ENCODE data around the gene TCTN1. TPM values are rescaled to one million over a fixed set of nuclear protein-coding genes. Genes with fewer than 3 reads are reported as not detected.

The TCTN1 gene
- total and polyA plus RNA-seq, 2 donors (not counting 3 experiments of a cell fraction or from before 2014, with no cell fraction given): 21.1 to 23.3 TPM

DNA sequence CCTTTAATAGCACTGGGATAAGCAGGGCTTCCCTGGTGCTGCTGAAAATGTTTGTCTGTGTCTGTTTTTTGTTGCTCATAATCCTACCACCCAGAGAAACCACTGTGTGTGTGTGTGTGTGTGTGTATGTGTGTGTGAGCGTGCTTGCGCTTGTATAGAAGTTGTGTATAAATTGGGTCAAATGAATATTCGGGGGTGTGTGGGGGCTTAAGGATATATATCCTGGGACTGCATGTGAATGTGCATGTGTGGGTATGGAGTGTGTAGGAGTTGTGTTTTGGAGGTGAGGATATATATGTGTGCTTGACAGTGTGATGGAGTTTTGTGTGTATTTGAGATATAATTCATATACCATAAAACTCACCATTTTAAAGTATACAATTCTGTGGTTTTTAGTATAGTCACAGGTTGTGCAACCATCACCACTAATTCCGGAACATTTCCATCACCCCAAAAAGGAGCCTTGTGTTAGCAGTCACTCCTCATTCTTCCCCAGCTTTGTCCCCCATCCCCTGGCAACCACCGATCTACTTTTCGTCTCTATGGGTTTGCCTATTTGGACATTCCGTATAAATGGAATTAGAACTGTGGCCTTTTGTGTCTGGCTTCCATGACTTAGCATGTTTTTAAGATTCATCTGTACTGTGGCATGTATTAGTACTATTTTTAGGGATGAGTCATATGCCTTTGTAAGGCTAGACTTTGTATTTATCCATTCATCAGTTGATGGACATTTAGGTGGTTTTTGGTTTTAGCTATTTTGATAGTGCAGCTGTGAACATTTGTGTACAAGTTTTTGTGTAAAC, 25.6 kb downstream of the TCTN1 start:
- no peaks in the 10 kb centered on the region for H4K20me1 ChIP-seq (replicated peaks; ENCODE audit: control insufficient read depth, extremely low read depth, insufficient read depth, low read length)
- H3K79me2 ChIP-seq (ENCODE audit: control insufficient read depth, insufficient read depth, low read length): no peaks in the 10 kb centered on the region
- dilution Hi-C loops (cut with MboI; ENCODE audit: extremely low pct_ligation_motif_present, low sequenced_read_pairs): no loop called here
- no peak overlapping the region for H2AFZ ChIP-seq (ENCODE audit: low read depth, low read length)
- no peaks in the 10 kb centered on the region for H3K36me3 ChIP-seq (ENCODE audit: control insufficient read depth in 2 of 2, extremely low read depth in 1 of 2, insufficient read depth in 2 of 2, low read length in 2 of 2)
- POLR2A ChIA-PET: no interaction called here
- no peak overlapping the region for H3K4me2 ChIP-seq (ENCODE audit: insufficient read depth, low read length)
- peak; percentile 12 for DNase-seq (ENCODE audit: low read depth, low spot score)
- BruUV-seq (replicated peaks): no TSS peak
- H3K4me3 ChIP-seq (replicated peaks in 1 of 3; ENCODE audit: insufficient read depth in 1 of 3, low read depth in 1 of 3, low read length in 3 of 3): no peak overlapping the region
- no peak overlapping the region for H3K27ac ChIP-seq (ENCODE audit: insufficient read depth, low read depth, low read length)
- H3K9me1 ChIP-seq (replicated peaks; ENCODE audit: control insufficient read depth, extremely low read depth, insufficient read depth, low read length): no peaks in the 10 kb centered on the region
- intact Hi-C loops (cut with micrococcal nuclease): no loop called here
- H3K9me3 ChIP-seq (replicated peaks; ENCODE audit: control insufficient read depth, insufficient read depth, low read length): no peaks in the 10 kb centered on the region
- no peak overlapping the region for H3K9ac ChIP-seq (replicated peaks; ENCODE audit: extremely low read depth, insufficient read depth, low read length)
- no peaks in the 10 kb centered on the region for H3K4me1 ChIP-seq (ENCODE audit: control insufficient read depth, extremely low read depth, insufficient read depth, low read length)
- H3K27me3 ChIP-seq (ENCODE audit: control insufficient read depth in 2 of 2, insufficient read depth in 2 of 2, low read length in 2 of 2): no peaks in the 10 kb centered on the region
- peak; percentile 53 for TF ChIP-seq FOS (IDR thresholded peaks at IDR 0.05; ENCODE audit: borderline replicate concordance, insufficient read depth, low read length)
- TF ChIP-seq GATA2 (IDR thresholded peaks at IDR 0.05; ENCODE audit: insufficient read depth, insufficient read length, low read depth, low read length): no peak
- TF ChIP-seq JUN (IDR thresholded peaks at IDR 0.05; ENCODE audit: borderline replicate concordance, insufficient read depth, insufficient read length, low read depth): peak; percentile 56
- peak; percentile 64 for FAIRE-seq
- CTCF ChIA-PET: no interaction called here

- Histone ChIP-seq H4K20me1 (replicated peaks; ENCODE audit: control insufficient read depth, extremely low read depth, insufficient read depth, low read length) (no peaks in the 10 kb centered on the region), H3K4me2 (ENCODE audit: insufficient read depth, low read length) (no peak overlapping the region), H3K27me3 (ENCODE audit: control insufficient read depth in 2 of 2, insufficient read depth in 2 of 2, low read length in 2 of 2) (no peaks in the 10 kb centered on the region), H3K4me3 (replicated peaks in 1 of 3; ENCODE audit: insufficient read depth in 1 of 3, low read depth in 1 of 3, low read length in 3 of 3) (no peak overlapping the region), H3K4me1 (ENCODE audit: control insufficient read depth, extremely low read depth, insufficient read depth, low read length) (no peaks in the 10 kb centered on the region), H3K9me1 (replicated peaks; ENCODE audit: control insufficient read depth, extremely low read depth, insufficient read depth, low read length) (no peaks in the 10 kb centered on the region), H3K9me3 (replicated peaks; ENCODE audit: control insufficient read depth, insufficient read depth, low read length) (no peaks in the 10 kb centered on the region), H3K9ac (replicated peaks; ENCODE audit: extremely low read depth, insufficient read depth, low read length) (no peak overlapping the region), H2AFZ (ENCODE audit: low read depth, low read length) (no peak overlapping the region), H3K27ac (ENCODE audit: insufficient read depth, low read depth, low read length) (no peak overlapping the region), H3K79me2 (ENCODE audit: control insufficient read depth, insufficient read depth, low read length) (no peaks in the 10 kb centered on the region), H3K36me3 (ENCODE audit: control insufficient read depth in 2 of 2, extremely low read depth in 1 of 2, insufficient read depth in 2 of 2, low read length in 2 of 2) (no peaks in the 10 kb centered on the region)
- CTCF ChIA-PET: no interaction called here
- POLR2A ChIA-PET: no interaction called here
- intact Hi-C loops (cut with micrococcal nuclease) (no loop called here), dilution Hi-C loops (cut with MboI; ENCODE audit: extremely low pct_ligation_motif_present, low sequenced_read_pairs) (no loop called here)
- no TSS peak for BruUV-seq (replicated peaks)
- no peak for FAIRE-seq
- DNase-seq (ENCODE audit: low read depth, low spot score): no peak
- TF ChIP-seq MAX (IDR thresholded peaks at IDR 0.05; ENCODE audit: insufficient read depth, insufficient read length): no peak
- TF ChIP-seq MYC (IDR thresholded peaks at IDR 0.05; ENCODE audit: low read depth, low read length): no peak
- TF ChIP-seq POLR2AphosphoS5 (IDR thresholded peaks at IDR 0.05; ENCODE audit: insufficient read depth, low read depth, low read length): no peak
- TF ChIP-seq POLR2A (IDR thresholded peaks at IDR 0.05; ENCODE audit: low read depth, low read length): no peak
- no peak for TF ChIP-seq JUN (IDR thresholded peaks at IDR 0.05; ENCODE audit: borderline replicate concordance, insufficient read depth, insufficient read length, low read depth)
- TF ChIP-seq EZH2 (IDR thresholded peaks at IDR 0.05; ENCODE audit: borderline replicate concordance, low read depth, low read length, severe bottlenecking): no peak
- no peak for TF ChIP-seq GATA2 (IDR thresholded peaks at IDR 0.05; ENCODE audit: insufficient read depth, insufficient read length, low read depth, low read length)
- TF ChIP-seq, protein P1, sequence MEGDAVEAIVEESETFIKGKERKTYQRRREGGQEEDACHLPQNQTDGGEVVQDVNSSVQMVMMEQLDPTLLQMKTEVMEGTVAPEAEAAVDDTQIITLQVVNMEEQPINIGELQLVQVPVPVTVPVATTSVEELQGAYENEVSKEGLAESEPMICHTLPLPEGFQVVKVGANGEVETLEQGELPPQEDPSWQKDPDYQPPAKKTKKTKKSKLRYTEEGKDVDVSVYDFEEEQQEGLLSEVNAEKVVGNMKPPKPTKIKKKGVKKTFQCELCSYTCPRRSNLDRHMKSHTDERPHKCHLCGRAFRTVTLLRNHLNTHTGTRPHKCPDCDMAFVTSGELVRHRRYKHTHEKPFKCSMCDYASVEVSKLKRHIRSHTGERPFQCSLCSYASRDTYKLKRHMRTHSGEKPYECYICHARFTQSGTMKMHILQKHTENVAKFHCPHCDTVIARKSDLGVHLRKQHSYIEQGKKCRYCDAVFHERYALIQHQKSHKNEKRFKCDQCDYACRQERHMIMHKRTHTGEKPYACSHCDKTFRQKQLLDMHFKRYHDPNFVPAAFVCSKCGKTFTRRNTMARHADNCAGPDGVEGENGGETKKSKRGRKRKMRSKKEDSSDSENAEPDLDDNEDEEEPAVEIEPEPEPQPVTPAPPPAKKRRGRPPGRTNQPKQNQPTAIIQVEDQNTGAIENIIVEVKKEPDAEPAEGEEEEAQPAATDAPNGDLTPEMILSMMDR (IDR thresholded peaks at IDR 0.05; ENCODE audit: extremely low read depth in 1 of 2, insufficient read depth in 1 of 2, low read depth in 1 of 2, low read length in 2 of 2): no peak
- TF ChIP-seq FOS (IDR thresholded peaks at IDR 0.05; ENCODE audit: borderline replicate concordance, insufficient read depth, low read length): no peak
Measured at GRCh38 chr12:110640275-110641025, 26.5 kb downstream of the TCTN1 start.
